K562 (cell line): ENCODE results near the gene TIMM17B. TPM values are rescaled to one million over a fixed set of nuclear protein-coding genes. Genes with fewer than 3 reads are reported as not detected.

ENCODE experiments used
- ATAC-seq: fragments of 200-7000 bp; cut with Tn5 transposase; 3 replicates; pipeline ENCODE4 v1.9.1; 2020; ENCODE audit warnings: moderate library complexity
- BruUV-seq: library from RNA; stranded (reverse); fragments of 400-500 nt; replicated peaks from 2 replicates; lab custom pipeline; 2021; lab: Mats Ljungman, UMichigan
- CTCF ChIA-PET: fragments of 300-600 bp; formaldehyde crosslinking; extraction: SDS; loops from one replicate; lab custom pipeline; 2021; ENCODE audit warnings: low intra/inter-chr PET ratio; lab: Yijun Ruan, JAX
- POLR2A ChIA-PET: fragments of 300-600, 350-650 bp; sonication (Branson Sonifier 250); formaldehyde crosslinking; extraction: SDS; loops from one replicate; lab custom pipeline; 2021; ENCODE audit warnings: antibody characterized with exemption, inconsistent platforms; lab: Yijun Ruan, JAX
- DNase-seq, 4 experiments: peaks; one replicate each; pipeline versions ENCODE4 v3.0.0 to v3.0.0-alpha.2; 2011 to 2018; ENCODE audit warnings: low spot score in 3 of 4, mixed read lengths in 3 of 4; ENCODE audit errors: extremely low read depth in 1 of 4
- FAIRE-seq: peaks from 2 replicates; lab custom pipeline; 2011; peaks lifted over from hg19 to GRCh38; lab: Jason Lieb, UNC
- H2AFZ ChIP-seq: 2 replicates; pipeline ENCODE4 v1.6.0; 2011; ENCODE audit warnings: low read depth, low read length, control low read depth, inconsistent platforms
- H3K27ac ChIP-seq: fragments of 200-600 bp; 3 replicates; pipeline ENCODE4 v1.8.0; 2011; ENCODE audit warnings: low read depth, mild to moderate bottlenecking, control low read depth, inconsistent platforms, low read length, moderate library complexity, mixed read lengths; ENCODE audit errors: extremely low read depth
- H3K27me3 ChIP-seq, 2 experiments: fragments of 300-600 bp in 1 of 2; 2 replicates in 1 of 2; 3 replicates in 1 of 2; pipeline versions ENCODE4 v1.6.0 to v1.8.0; 2011; ENCODE audit warnings: inconsistent platforms in 2 of 2, low read length in 2 of 2, mild to moderate bottlenecking in 1 of 2, mixed read lengths in 1 of 2, moderate library complexity in 1 of 2; ENCODE audit not compliant: control insufficient read depth in 2 of 2, insufficient read depth in 2 of 2
- H3K36me3 ChIP-seq: fragments of 300-600 bp; 3 replicates; pipeline ENCODE4 v1.8.0; 2011; ENCODE audit warnings: mild to moderate bottlenecking, low read length, inconsistent platforms; ENCODE audit not compliant: control insufficient read depth, insufficient read depth
- H3K4me1 ChIP-seq, 2 experiments: fragments of 200-600 bp in 1 of 2; replicated peaks in 1 of 2; 2 replicates in 1 of 2; 3 replicates in 1 of 2; pipeline versions ENCODE4 v1.5.1 to v1.8.0; 2011; ENCODE audit warnings: inconsistent platforms in 2 of 2, low read length in 2 of 2, mild to moderate bottlenecking in 1 of 2, mixed read lengths in 1 of 2, moderate library complexity in 1 of 2; ENCODE audit not compliant: control insufficient read depth in 2 of 2, insufficient read depth in 2 of 2
- H3K4me2 ChIP-seq: 2 replicates; pipeline ENCODE4 v1.6.1; 2011; ENCODE audit warnings: low read length, control low read depth, inconsistent platforms, mixed read lengths; ENCODE audit not compliant: insufficient read depth
- H3K4me3 ChIP-seq: fragments of 200-600 bp; sonication (generic), shearing (Covaris generic); 2 replicates; pipeline ENCODE4 v1.5.1; 2016; ENCODE audit warnings: control low read depth, inconsistent platforms
- H3K79me2 ChIP-seq: fragments of 200-600 bp; 3 replicates; pipeline ENCODE4 v1.8.0; 2011; ENCODE audit warnings: low read length, inconsistent platforms; ENCODE audit not compliant: control insufficient read depth, insufficient read depth
- H3K9ac ChIP-seq, 2 experiments: 2 replicates each; pipeline versions ENCODE4 v1.6.0 to v1.6.1; 2011; ENCODE audit warnings: low read depth in 2 of 2, low read length in 2 of 2, control low read depth in 1 of 2, inconsistent platforms in 1 of 2, mild to moderate bottlenecking in 1 of 2, mixed read lengths in 1 of 2; ENCODE audit not compliant: insufficient read depth in 1 of 2
- H3K9me1 ChIP-seq: one replicate; pipeline ENCODE4 v1.6.0; 2011; ENCODE audit warnings: inconsistent platforms, mild to moderate bottlenecking, low read length, moderate library complexity; ENCODE audit not compliant: control insufficient read depth, insufficient read depth
- H3K9me3 ChIP-seq: replicated peaks from 2 replicates; pipeline ENCODE4 v1.5.1; 2011; ENCODE audit warnings: low read depth, low read length, inconsistent platforms; ENCODE audit not compliant: control insufficient read depth, insufficient read depth
- H4K20me1 ChIP-seq: replicated peaks from 2 replicates; pipeline ENCODE4 v1.6.1; 2011; ENCODE audit warnings: low read length, inconsistent platforms, mixed read lengths; ENCODE audit not compliant: control insufficient read depth, insufficient read depth
- HEY1 ChIP-seq: fragments of 250-450 bp; sonication (Bioruptor Pico); IDR thresholded peaks from 2 replicates; pipeline ENCODE4 v1.5.0; 2020; ENCODE audit warnings: mild to moderate bottlenecking, moderate library complexity, borderline replicate concordance
- MIER1 ChIP-seq: fragments of 450-650 bp; IDR thresholded peaks from 2 replicates; pipeline ENCODE4 v1.6.1; 2016; ENCODE audit warnings: antibody characterized with exemption, mild to moderate bottlenecking, low read depth
- NBN ChIP-seq: fragments of 450-650 bp; IDR thresholded peaks from 2 replicates; pipeline ENCODE4 v1.6.1; 2016; ENCODE audit warnings: low read depth, mild to moderate bottlenecking
- NFXL1 ChIP-seq: fragments of 450-650 bp; formaldehyde crosslinking; IDR thresholded peaks from 2 replicates; pipeline ENCODE4 v1.4.0; 2021; ENCODE audit warnings: mild to moderate bottlenecking
- SREBF1 ChIP-seq: fragments of 150-350 bp; IDR thresholded peaks from 2 replicates; pipeline ENCODE4 v1.6.1; 2014; ENCODE audit warnings: antibody characterized with exemption, low read depth, low read length, borderline replicate concordance
- WGBS: fragments of 100-300 bp; shearing (Covaris generic); methylation state at CpG from one replicate; pipeline ENCODE4 v1.1.6; 2016; ENCODE audit warnings: low coverage, mixed read lengths; ENCODE audit not compliant: insufficient coverage; ENCODE audit errors: missing lambda C conversion rate; 5-methylcytosine and 5-hydroxymethylcytosine counted together
- in situ Hi-C: fragments of 300-500 bp; cut with MboI; formaldehyde crosslinking; loops from 4 replicates; pipeline ENCODE4 v1.15.0; 2018; ENCODE audit warnings: inconsistent platforms, mixed read lengths
- intact Hi-C: fragments of 100-400 bp; cut with micrococcal nuclease; formaldehyde crosslinking; loops from 2 replicates; pipeline ENCODE4 v1.14.2; 2022
- polyA plus RNA-seq, 8 experiments: library from polyadenylated mRNA; depleted of rRNA in 4 of 8; stranded (reverse) in 5 of 8; unstranded in 3 of 8; fragments of >200 nt; fragmentation: Nextera tagmentation in 2 of 8; fragmentation: Illumina TruSeq in 1 of 8; extraction: Ambion mirVana in 2 of 8; extraction: Trizol in 1 of 8; gene quantifications; 2 replicates each; pipeline versions ENCODE4 v1.2.1 to v1.2.3, GENCODE V29; 2011 to 2014; ENCODE audit warnings: inconsistent platforms in 1 of 8, missing spikeins in 1 of 8
- total RNA-seq, 7 experiments: library from RNA; depleted of rRNA in 6 of 7; stranded (reverse); fragments of >200 nt in 6 of 7; fragmentation: Illumina TruSeq in 2 of 7; extraction: Trizol in 2 of 7; gene quantifications; 2 replicates each; pipeline versions ENCODE4 v1.2.1 to v1.2.3, GENCODE V29; 2011 to 2021; ENCODE audit warnings: low replicate concordance in 1 of 7
- TF ChIP-seq, protein P1 (sequence below): fragments of 450-650 bp; IDR thresholded peaks from 2 replicates; pipeline ENCODE4 v1.6.1; 2016; ENCODE audit warnings: borderline replicate concordance
- TF ChIP-seq, protein P2 (sequence below), 2 experiments: fragments of 450-650 bp in 1 of 2; sonication (generic) in 1 of 2; formaldehyde crosslinking in 1 of 2; IDR thresholded peaks in 1 of 2; conservative IDR thresholded peaks in 1 of 2; 2 replicates each; pipeline versions ENCODE4 v1.6.1 to v1.8.1; 2016 to 2023; ENCODE audit warnings: mild to moderate bottlenecking in 2 of 2, moderate library complexity in 2 of 2, inconsistent platforms in 1 of 2, missing genetic modification reagents in 1 of 2

TIMM17B gene
- total and polyA plus RNA-seq, 9 of the 15 experiments (the other 6 are each of a cell fraction or from before 2014, with no cell fraction given), result 9.9 to 184 (median 115) TPM

DNA sequence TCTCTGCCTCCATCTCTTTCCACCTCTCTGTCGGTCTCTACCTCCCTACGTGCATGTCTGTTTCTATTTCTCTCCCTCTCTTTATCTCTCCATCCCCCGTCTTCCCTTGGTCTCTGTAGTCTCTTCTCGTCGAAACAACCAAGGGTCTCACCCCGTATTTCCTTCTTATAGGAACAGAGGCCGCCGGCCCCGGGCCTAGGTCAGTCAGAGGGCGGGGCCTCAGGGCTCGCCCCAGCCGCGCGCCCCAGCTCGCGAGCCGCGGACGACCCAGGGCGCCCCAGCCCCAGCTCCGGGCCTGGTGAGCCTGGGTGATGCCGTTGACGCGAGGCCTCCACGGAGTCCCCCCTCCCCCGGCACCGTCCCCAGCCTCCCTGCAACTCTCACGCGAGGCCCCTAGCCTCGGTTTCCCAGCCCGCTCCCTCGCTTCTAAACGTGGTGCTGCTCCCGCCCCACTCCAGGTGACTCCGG, 6.6 kb downstream of the TIMM17B start:
- 1% methylated on average over 13 of the region's 35 CpGs for WGBS
- H3K4me3 ChIP-seq, result peak overlapping the region; percentile 61
- TF ChIP-seq NFXL1 (CRISPR knock-in tag) (no peak), NBN (no peak), SREBF1 (no peak), MIER1 (0 out of 2 replicates have a peak, but pooled peaks have one; percentile 18), HEY1 (CRISPR knock-in tag) (no peak)
- TF ChIP-seq, protein P1, sequence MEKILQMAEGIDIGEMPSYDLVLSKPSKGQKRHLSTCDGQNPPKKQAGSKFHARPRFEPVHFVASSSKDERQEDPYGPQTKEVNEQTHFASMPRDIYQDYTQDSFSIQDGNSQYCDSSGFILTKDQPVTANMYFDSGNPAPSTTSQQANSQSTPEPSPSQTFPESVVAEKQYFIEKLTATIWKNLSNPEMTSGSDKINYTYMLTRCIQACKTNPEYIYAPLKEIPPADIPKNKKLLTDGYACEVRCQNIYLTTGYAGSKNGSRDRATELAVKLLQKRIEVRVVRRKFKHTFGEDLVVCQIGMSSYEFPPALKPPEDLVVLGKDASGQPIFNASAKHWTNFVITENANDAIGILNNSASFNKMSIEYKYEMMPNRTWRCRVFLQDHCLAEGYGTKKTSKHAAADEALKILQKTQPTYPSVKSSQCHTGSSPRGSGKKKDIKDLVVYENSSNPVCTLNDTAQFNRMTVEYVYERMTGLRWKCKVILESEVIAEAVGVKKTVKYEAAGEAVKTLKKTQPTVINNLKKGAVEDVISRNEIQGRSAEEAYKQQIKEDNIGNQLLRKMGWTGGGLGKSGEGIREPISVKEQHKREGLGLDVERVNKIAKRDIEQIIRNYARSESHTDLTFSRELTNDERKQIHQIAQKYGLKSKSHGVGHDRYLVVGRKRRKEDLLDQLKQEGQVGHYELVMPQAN, result 0 out of 2 replicates have a peak, but pooled peaks have one; percentile 45
- TF ChIP-seq, protein P2, sequence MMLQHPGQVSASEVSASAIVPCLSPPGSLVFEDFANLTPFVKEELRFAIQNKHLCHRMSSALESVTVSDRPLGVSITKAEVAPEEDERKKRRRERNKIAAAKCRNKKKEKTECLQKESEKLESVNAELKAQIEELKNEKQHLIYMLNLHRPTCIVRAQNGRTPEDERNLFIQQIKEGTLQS (IDR thresholded peaks at IDR 0.05), result no peak
- TF ChIP-seq, protein P2 (CRISPR knock-in tag; conservative IDR thresholded peaks at IDR 0.05), result no peak
- TF ChIP-seq, all 486 proteins: peak for 2
- Histone ChIP-seq H3K27ac (peak overlapping the region; percentile 55), H3K27me3 (no peaks in the 10 kb centered on the region), H3K9ac (peak overlapping the region; percentile 53 to 90), H3K9me1 (no peaks in the 10 kb centered on the region), H4K20me1 (0 out of 2 replicates have a peak, but pooled peaks cover 7% of the 10 kb centered on the region), H3K4me1 (peaks cover 6 to 32% of the 10 kb centered on the region in 2 experiments; a peak in 4 of 5 replicates), H3K9me3 (no peaks in the 10 kb centered on the region), H2AFZ (peak overlapping the region; percentile 74), H3K4me2 (peak overlapping the region; percentile 90), H3K36me3 (peaks cover 32% of the 10 kb centered on the region; the same call in 2 of the 3 replicates), H3K79me2 (peaks cover 19% of the 10 kb centered on the region)
- ATAC-seq (peak; percentile 68), FAIRE-seq (no peak), DNase-seq (peak in 2 of 4 experiments; percentile 28 to 32)
- POLR2A ChIA-PET, result interaction anchor here (0.6 to 2.0 kb wide), 5 partner anchors 13 to 317 kb away, joined by 3 to 6 read pairs (median 3); partner anchors contain the start of genes GRIPAP1, HDAC6 and RBM3
- intact Hi-C loops, result no loop called here
- in situ Hi-C loops, result no loop called here
- CTCF ChIA-PET, result interaction anchor here (0.5 kb wide), 1 partner anchor 223 kb away, joined by 3 read pairs; no protein-coding TSS in a partner anchor
- no TSS peak for BruUV-seq
